K562 (cell line): ENCODE data around the gene ZNF740. TPM values are rescaled to one million over a fixed set of nuclear protein-coding genes. Genes with fewer than 3 reads are reported as not detected.

Experiments used
- ATAC-seq: fragments of 200-7000 bp; cut with Tn5 transposase; 3 replicates; pipeline ENCODE4 v1.9.1; 2020; ENCODE audit warnings: moderate library complexity
- Bru-seq: library from RNA; stranded (reverse); fragments of 400-500 nt; gene quantifications from one replicate; lab custom pipeline; 2021; lab: Mats Ljungman, UMichigan
- BruChase-seq, 2 experiments: library from RNA; stranded (reverse); fragments of 400-500 nt; gene quantifications; one replicate each; lab custom pipeline; 2021; lab: Mats Ljungman, UMichigan
- BruUV-seq: library from RNA; stranded (reverse); fragments of 400-500 nt; replicated peaks from 2 replicates; lab custom pipeline; 2021; lab: Mats Ljungman, UMichigan
- CTCF ChIA-PET: fragments of 300-600 bp; formaldehyde crosslinking; extraction: SDS; loops from one replicate; lab custom pipeline; 2021; ENCODE audit warnings: low intra/inter-chr PET ratio; lab: Yijun Ruan, JAX
- POLR2A ChIA-PET: fragments of 300-600, 350-650 bp; sonication (Branson Sonifier 250); formaldehyde crosslinking; extraction: SDS; loops from one replicate; lab custom pipeline; 2021; ENCODE audit warnings: antibody characterized with exemption, inconsistent platforms; lab: Yijun Ruan, JAX
- DNase-seq, 4 experiments: peaks; one replicate each; pipeline versions ENCODE4 v3.0.0 to v3.0.0-alpha.2; 2011 to 2018; ENCODE audit warnings: low spot score in 3 of 4, mixed read lengths in 3 of 4; ENCODE audit errors: extremely low read depth in 1 of 4
- FAIRE-seq: peaks from 2 replicates; lab custom pipeline; 2011; peaks lifted over from hg19 to GRCh38; lab: Jason Lieb, UNC
- H2AFZ ChIP-seq: 2 replicates; pipeline ENCODE4 v1.6.0; 2011; ENCODE audit warnings: low read depth, low read length, control low read depth, inconsistent platforms
- H3K27ac ChIP-seq: fragments of 200-600 bp; 3 replicates; pipeline ENCODE4 v1.8.0; 2011; ENCODE audit warnings: low read depth, mild to moderate bottlenecking, control low read depth, inconsistent platforms, low read length, moderate library complexity, mixed read lengths; ENCODE audit errors: extremely low read depth
- H3K27me3 ChIP-seq, 2 experiments: fragments of 300-600 bp in 1 of 2; 2 replicates in 1 of 2; 3 replicates in 1 of 2; pipeline versions ENCODE4 v1.6.0 to v1.8.0; 2011; ENCODE audit warnings: inconsistent platforms in 2 of 2, low read length in 2 of 2, mild to moderate bottlenecking in 1 of 2, mixed read lengths in 1 of 2, moderate library complexity in 1 of 2; ENCODE audit not compliant: control insufficient read depth in 2 of 2, insufficient read depth in 2 of 2
- H3K36me3 ChIP-seq: fragments of 300-600 bp; 3 replicates; pipeline ENCODE4 v1.8.0; 2011; ENCODE audit warnings: mild to moderate bottlenecking, low read length, inconsistent platforms; ENCODE audit not compliant: control insufficient read depth, insufficient read depth
- H3K4me1 ChIP-seq, 2 experiments: fragments of 200-600 bp in 1 of 2; replicated peaks in 1 of 2; 2 replicates in 1 of 2; 3 replicates in 1 of 2; pipeline versions ENCODE4 v1.5.1 to v1.8.0; 2011; ENCODE audit warnings: inconsistent platforms in 2 of 2, low read length in 2 of 2, mild to moderate bottlenecking in 1 of 2, mixed read lengths in 1 of 2, moderate library complexity in 1 of 2; ENCODE audit not compliant: control insufficient read depth in 2 of 2, insufficient read depth in 2 of 2
- H3K4me2 ChIP-seq: 2 replicates; pipeline ENCODE4 v1.6.1; 2011; ENCODE audit warnings: low read length, control low read depth, inconsistent platforms, mixed read lengths; ENCODE audit not compliant: insufficient read depth
- H3K4me3 ChIP-seq: fragments of 200-600 bp; sonication (generic), shearing (Covaris generic); 2 replicates; pipeline ENCODE4 v1.5.1; 2016; ENCODE audit warnings: control low read depth, inconsistent platforms
- H3K79me2 ChIP-seq: fragments of 200-600 bp; 3 replicates; pipeline ENCODE4 v1.8.0; 2011; ENCODE audit warnings: low read length, inconsistent platforms; ENCODE audit not compliant: control insufficient read depth, insufficient read depth
- H3K9ac ChIP-seq, 2 experiments: 2 replicates each; pipeline versions ENCODE4 v1.6.0 to v1.6.1; 2011; ENCODE audit warnings: low read depth in 2 of 2, low read length in 2 of 2, control low read depth in 1 of 2, inconsistent platforms in 1 of 2, mild to moderate bottlenecking in 1 of 2, mixed read lengths in 1 of 2; ENCODE audit not compliant: insufficient read depth in 1 of 2
- H3K9me1 ChIP-seq: one replicate; pipeline ENCODE4 v1.6.0; 2011; ENCODE audit warnings: inconsistent platforms, mild to moderate bottlenecking, low read length, moderate library complexity; ENCODE audit not compliant: control insufficient read depth, insufficient read depth
- H3K9me3 ChIP-seq: replicated peaks from 2 replicates; pipeline ENCODE4 v1.5.1; 2011; ENCODE audit warnings: low read depth, low read length, inconsistent platforms; ENCODE audit not compliant: control insufficient read depth, insufficient read depth
- H4K20me1 ChIP-seq: replicated peaks from 2 replicates; pipeline ENCODE4 v1.6.1; 2011; ENCODE audit warnings: low read length, inconsistent platforms, mixed read lengths; ENCODE audit not compliant: control insufficient read depth, insufficient read depth
- CCNT2 ChIP-seq: IDR thresholded peaks from 2 replicates; pipeline ENCODE4 v1.6.1; 2011; ENCODE audit warnings: borderline replicate concordance, low read depth, mild to moderate bottlenecking, moderate library complexity, mixed read lengths, low read length; ENCODE audit not compliant: insufficient read length; ENCODE audit errors: extremely low read depth
- EGR1 ChIP-seq: fragments of 450-650 bp; conservative IDR thresholded peaks from 2 replicates; pipeline ENCODE4 v1.6.1; 2017; ENCODE audit warnings: mild to moderate bottlenecking
- HCFC1 ChIP-seq: IDR thresholded peaks from 2 replicates; pipeline ENCODE4 v1.6.1; 2012; ENCODE audit warnings: low read depth, low read length, improper control_type of control experiment
- SIX5 ChIP-seq, 2 experiments: IDR thresholded peaks; 2 replicates each; pipeline ENCODE4 v1.6.1; 2011; ENCODE audit warnings: low read length in 2 of 2, borderline replicate concordance in 1 of 2, low read depth in 1 of 2, mild to moderate bottlenecking in 1 of 2, moderate library complexity in 1 of 2; ENCODE audit not compliant: insufficient read depth in 1 of 2
- ZMIZ1 ChIP-seq, 2 experiments: fragments of 150-350 bp in 1 of 2; IDR thresholded peaks; 2 replicates each; pipeline ENCODE4 v1.6.1; 2012 to 2016; ENCODE audit warnings: low read depth in 2 of 2, low read length in 2 of 2, mild to moderate bottlenecking in 1 of 2, moderate library complexity in 1 of 2
- WGBS: fragments of 100-300 bp; shearing (Covaris generic); methylation state at CpG from one replicate; pipeline ENCODE4 v1.1.6; 2016; ENCODE audit warnings: low coverage, mixed read lengths; ENCODE audit not compliant: insufficient coverage; ENCODE audit errors: missing lambda C conversion rate; 5-methylcytosine and 5-hydroxymethylcytosine counted together
- in situ Hi-C: fragments of 300-500 bp; cut with MboI; formaldehyde crosslinking; loops from 4 replicates; pipeline ENCODE4 v1.15.0; 2018; ENCODE audit warnings: inconsistent platforms, mixed read lengths
- intact Hi-C: fragments of 100-400 bp; cut with micrococcal nuclease; formaldehyde crosslinking; loops from 2 replicates; pipeline ENCODE4 v1.14.2; 2022
- long read RNA-seq, 3 experiments: library from polyadenylated mRNA in 2 of 3; library from RNA in 1 of 3; unstranded in 2 of 3; stranded (forward) in 1 of 3; transcript quantifications; one replicate each; pipeline ENCODE4 v2.0.0, GENCODE V29; 2019 to 2022
- polyA minus RNA-seq, 3 experiments: library from RNA; depleted of rRNA, polyadenylated mRNA; stranded (reverse); fragments of >200 nt; gene quantifications; 2 replicates each; pipeline ENCODE4 v1.2.3, GENCODE V29; 2011
- polyA plus RNA-seq, 8 experiments: library from polyadenylated mRNA; depleted of rRNA in 4 of 8; stranded (reverse) in 5 of 8; unstranded in 3 of 8; fragments of >200 nt; fragmentation: Nextera tagmentation in 2 of 8; fragmentation: Illumina TruSeq in 1 of 8; extraction: Ambion mirVana in 2 of 8; extraction: Trizol in 1 of 8; gene quantifications; 2 replicates each; pipeline versions ENCODE4 v1.2.1 to v1.2.3, GENCODE V29; 2011 to 2014; ENCODE audit warnings: inconsistent platforms in 1 of 8, missing spikeins in 1 of 8
- total RNA-seq, 7 experiments: library from RNA; depleted of rRNA in 6 of 7; stranded (reverse); fragments of >200 nt in 6 of 7; fragmentation: Illumina TruSeq in 2 of 7; extraction: Trizol in 2 of 7; gene quantifications; 2 replicates each; pipeline versions ENCODE4 v1.2.1 to v1.2.3, GENCODE V29; 2011 to 2021; ENCODE audit warnings: low replicate concordance in 1 of 7
- TF ChIP-seq, protein P1 (sequence below): fragments of 250-450 bp; sonication (Bioruptor Pico); IDR thresholded peaks from 2 replicates; pipeline ENCODE4 v1.8.0; 2022; ENCODE audit warnings: inconsistent platforms, mild to moderate bottlenecking, moderate library complexity, borderline replicate concordance

The ZNF740 gene
- total RNA-seq (2011; cell fraction: chromatin; rRNA removed; ENCODE audit: low replicate concordance), result 77.6 and 121 TPM in 2 replicates
- 62.2 and 65.9 TPM in 2 replicates for total RNA-seq (2011; cell fraction: nucleolus; rRNA removed)
- total RNA-seq (2011; cell fraction: nucleoplasm; rRNA removed), result 76.6 and 88.8 TPM in 2 replicates
- total RNA-seq (2014; rRNA removed), result 15.1 and 16.1 TPM in 2 replicates
- 18.6 and 19.9 TPM in 2 replicates for total RNA-seq (2014; rRNA removed; fragmentation: Illumina TruSeq; extraction: Trizol)
- 13.3 and 13.6 TPM in 2 replicates for total RNA-seq (2015; rRNA removed; fragmentation: Illumina TruSeq; extraction: Trizol)
- 39.6 and 46.4 TPM in 2 replicates for total RNA-seq (2021)
- 33.1 and 34.9 TPM in 2 replicates for polyA plus RNA-seq (2011; rRNA removed)
- 9.6 and 17.0 TPM in 2 replicates for polyA plus RNA-seq (2011; cell fraction: cytosol; rRNA removed)
- 89.9 and 103 TPM in 2 replicates for polyA plus RNA-seq (2011; cell fraction: nucleus; rRNA removed)
- polyA plus RNA-seq (2012), result 12.8 and 21.6 TPM in 2 replicates
- 19.2 and 21.0 TPM in 2 replicates for polyA plus RNA-seq (2014; fragmentation: Illumina TruSeq; extraction: Trizol)
- polyA plus RNA-seq (2014; fragmentation: Nextera tagmentation; extraction: Ambion mirVana), result 1 to 10 TPM in 1 of 2 experiments, under 1 TPM in 1; 0.57 to 1.4 TPM
- 20.6 and 22.1 TPM in 2 replicates for polyA plus RNA-seq (2014; rRNA removed)
- polyA minus RNA-seq (2011; rRNA and poly(A)+ RNA removed), result 32.3 and 37.3 TPM in 2 replicates
- polyA minus RNA-seq (2011; cell fraction: cytosol; rRNA and poly(A)+ RNA removed), result 8.2 and 9.2 TPM in 2 replicates
- 45.2 and 63.6 TPM in 2 replicates for polyA minus RNA-seq (2011; cell fraction: nucleus; rRNA and poly(A)+ RNA removed)
- percentile 81 among the genes with signal in this experiment for Bru-seq, nascent RNA
- BruChase-seq, experiment 1, labeled RNA remaining after a 2-hour chase, result percentile 73 among the genes with signal in this experiment
- BruChase-seq, experiment 2, labeled RNA remaining after a 6-hour chase, result percentile 74 among the genes with signal in this experiment
- long read RNA-seq, experiment 1, full-length matches to known transcripts, result 2 of 12 reads
- long read RNA-seq, experiment 1, partial matches to known transcripts, result 0 of 12 reads
- long read RNA-seq, experiment 1, other reads (novel, unspliced or antisense), result 10 of 12 reads
- long read RNA-seq, experiment 2, partial matches to known transcripts, result 2 of 21 reads
- long read RNA-seq, experiment 2, other reads (novel, unspliced or antisense), result 19 of 21 reads
- long read RNA-seq, experiment 3, partial matches to known transcripts, result 0 of 1 reads
- long read RNA-seq, experiment 3, other reads (novel, unspliced or antisense), result 1 of 1 reads

DNA sequence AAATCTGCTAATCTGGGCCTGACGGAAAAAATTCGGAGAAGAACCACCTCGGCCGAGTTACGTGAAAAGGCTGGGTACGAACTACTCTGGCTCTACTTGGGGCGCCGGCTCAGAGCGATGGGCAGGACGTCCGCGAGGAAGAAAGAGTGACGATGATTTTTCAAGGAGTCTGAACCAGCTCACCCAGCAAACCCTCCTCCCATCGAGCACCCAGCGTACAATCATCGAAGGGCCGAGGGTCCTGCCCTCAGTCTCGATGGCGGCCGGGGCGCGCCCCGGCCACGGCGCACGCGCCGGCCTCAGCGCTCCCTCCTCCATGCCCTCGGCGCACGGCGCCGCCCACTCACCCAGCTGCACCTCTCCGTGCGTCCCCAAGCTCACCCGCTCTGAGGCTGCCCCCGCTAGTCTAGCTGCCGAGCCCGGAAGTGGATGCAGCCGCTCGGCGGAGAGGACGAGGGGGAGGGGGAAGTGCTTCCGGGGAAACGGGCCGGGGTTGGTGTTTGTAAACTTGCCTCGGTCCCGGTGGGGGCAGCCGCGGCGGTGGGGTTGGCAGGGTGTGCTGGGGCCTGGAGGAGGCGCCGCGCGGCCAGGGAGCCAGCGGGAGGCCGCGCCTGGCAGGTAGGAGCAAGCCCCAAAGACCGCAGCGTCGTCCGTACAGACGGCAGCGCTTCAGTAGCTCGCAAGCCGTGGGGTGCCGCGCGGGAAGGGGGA is at the start of gene ZNF740, which contains the start of gene CSAD:
ZNF740 (plus strand) TSS at position 503 of the 711 bp plus-strand sequence. CDS start 1,262 bp downstream, outside the sequence.
CSAD (minus strand) TSS at position 706 of the 711 bp plus-strand sequence. CDS start 7,455 bp downstream, outside the sequence.
- no peaks in the 10 kb centered on the region for H4K20me1 ChIP-seq
- in situ Hi-C loops (loop anchor here (10.0 kb wide), 1 partner anchor 756 kb away; no protein-coding TSS in a partner anchor), intact Hi-C loops (loop anchor here (2.0 kb wide), 1 partner anchor 40 kb away; no protein-coding TSS in a partner anchor)
- H3K9me3 ChIP-seq, result peaks cover 5% of the 10 kb centered on the region
- peaks cover 37% of the 10 kb centered on the region for H3K36me3 ChIP-seq
- CTCF ChIA-PET, result interaction anchor here (0.7 kb wide), 1 partner anchor 14 kb away, joined by 4 read pairs; no protein-coding TSS in a partner anchor
- H3K4me2 ChIP-seq, result peak within 1 kb of the TSS; percentile 92
- peak within 1 kb of the TSS; percentile 86 for H3K27ac ChIP-seq
- peaks cover 16 to 26% of the 10 kb centered on the region in 2 experiments; a peak in 4 of 5 replicates for H3K4me1 ChIP-seq
- H3K9ac ChIP-seq, result peak within 1 kb of the TSS; percentile 82 to 100
- H3K27me3 ChIP-seq, result no peaks in the 10 kb centered on the region
- peak; percentile 93 for FAIRE-seq
- peak within 1 kb of the TSS; percentile 75 for H3K4me3 ChIP-seq
- peak; percentile 96 to 99 (median 97) for DNase-seq
- peak within 1 kb of the TSS; percentile 87 for H2AFZ ChIP-seq
- no peaks in the 10 kb centered on the region for H3K9me1 ChIP-seq
- peak; percentile 98 for ATAC-seq
- WGBS, result under 1% methylated on average over 56 of the region's 70 CpGs
- POLR2A ChIA-PET, result interaction anchor here (0.5 to 2.3 kb wide), 12 partner anchors 9 to 533 kb away, joined by 3 to 8 read pairs (median 4); partner anchors contain the start of genes ESPL1 and SPRYD3
- no TSS peak for BruUV-seq
- H3K79me2 ChIP-seq, result peaks cover 34% of the 10 kb centered on the region
- TF ChIP-seq CCNT2 (peak; percentile 89), HCFC1 (peak; percentile 84), ZMIZ1 (IDR thresholded peaks at IDR 0.05; ENCODE audit: low read depth in 2 of 2, low read length in 2 of 2) (no peak; a peak in 1 of 4 replicates), EGR1 (peak; percentile 96), SIX5 (IDR thresholded peaks at IDR 0.05; ENCODE audit: borderline replicate concordance in 1 of 2, insufficient read depth in 1 of 2, low read depth in 1 of 2, low read length in 2 of 2) (peak; percentile 28 to 40; a peak in 3 of 4 replicates)
- TF ChIP-seq, protein P1, sequence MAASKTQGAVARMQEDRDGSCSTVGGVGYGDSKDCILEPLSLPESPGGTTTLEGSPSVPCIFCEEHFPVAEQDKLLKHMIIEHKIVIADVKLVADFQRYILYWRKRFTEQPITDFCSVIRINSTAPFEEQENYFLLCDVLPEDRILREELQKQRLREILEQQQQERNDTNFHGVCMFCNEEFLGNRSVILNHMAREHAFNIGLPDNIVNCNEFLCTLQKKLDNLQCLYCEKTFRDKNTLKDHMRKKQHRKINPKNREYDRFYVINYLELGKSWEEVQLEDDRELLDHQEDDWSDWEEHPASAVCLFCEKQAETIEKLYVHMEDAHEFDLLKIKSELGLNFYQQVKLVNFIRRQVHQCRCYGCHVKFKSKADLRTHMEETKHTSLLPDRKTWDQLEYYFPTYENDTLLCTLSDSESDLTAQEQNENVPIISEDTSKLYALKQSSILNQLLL, result no peak
